DOHH2 (cell line): ENCODE data around the gene ZNF747.
"Not testable (repeated sequence)": the region's sequence is repeated elsewhere in the genome, so short reads cannot be mapped to it uniquely, and the experiment has no call there.

Experiments used
- H3F3A ChIP-seq: fragments of 200-600 bp; sonication (generic), shearing (Covaris generic); 2 replicates; pipeline ENCODE4 v1.6.0; 2016; ENCODE audit warnings: antibody characterized with exemption, mild to moderate bottlenecking; ENCODE audit not compliant: control insufficient read depth, insufficient read depth
- H3K27ac ChIP-seq: fragments of 200-600 bp; sonication (generic); 2 replicates; pipeline ENCODE4 v1.5.1; 2014; ENCODE audit warnings: low read depth, mild to moderate bottlenecking, low read length, moderate library complexity
- H3K27me3 ChIP-seq: fragments of 200-600 bp; sonication (generic); 2 replicates; pipeline ENCODE4 v1.6.1; 2014; ENCODE audit warnings: mild to moderate bottlenecking, low read length, mixed read lengths; ENCODE audit not compliant: control insufficient read depth
- H3K36me3 ChIP-seq: fragments of 200-600 bp; sonication (generic); 2 replicates; pipeline ENCODE4 v1.6.1; 2014; ENCODE audit warnings: mild to moderate bottlenecking, low read length, moderate library complexity, mixed read lengths; ENCODE audit not compliant: control insufficient read depth
- H3K4me1 ChIP-seq: fragments of 200-600 bp; sonication (generic); 2 replicates; pipeline ENCODE4 v1.6.1; 2014; ENCODE audit warnings: mild to moderate bottlenecking, low read length, mixed read lengths; ENCODE audit not compliant: control insufficient read depth
- H3K4me2 ChIP-seq: fragments of 200-600 bp; sonication (generic); 2 replicates; pipeline ENCODE4 v1.6.0; 2014; ENCODE audit warnings: mild to moderate bottlenecking, low read length, moderate library complexity
- H3K4me3 ChIP-seq: fragments of 200-600 bp; sonication (generic); 2 replicates; pipeline ENCODE4 v1.5.1; 2014; ENCODE audit warnings: mild to moderate bottlenecking, low read length, mixed read lengths
- H3K79me2 ChIP-seq: fragments of 200-600 bp; sonication (generic); 2 replicates; pipeline ENCODE4 v1.6.1; 2014; ENCODE audit warnings: mild to moderate bottlenecking, low read length, mixed read lengths; ENCODE audit not compliant: control insufficient read depth
- H3K9me2 ChIP-seq: fragments of 200-600 bp; sonication (generic); replicated peaks from 2 replicates; pipeline ENCODE4 v1.6.1; 2014; ENCODE audit warnings: mild to moderate bottlenecking, low read length, mixed read lengths; ENCODE audit not compliant: control insufficient read depth
- H3K9me3 ChIP-seq: fragments of 200-600 bp; sonication (generic); 2 replicates; pipeline ENCODE4 v1.6.1; 2014; ENCODE audit warnings: antibody characterized with exemption, low read length, mixed read lengths; ENCODE audit not compliant: control insufficient read depth, insufficient read depth
- H4K20me1 ChIP-seq: fragments of 200-600 bp; sonication (generic); 2 replicates; pipeline ENCODE4 v1.6.0; 2014; ENCODE audit warnings: low read depth, mild to moderate bottlenecking, antibody characterized with exemption, low read length, moderate library complexity; ENCODE audit not compliant: control insufficient read depth, insufficient read depth
- EZH2phosphoT487 ChIP-seq: fragments of 200-600 bp; sonication (generic); IDR thresholded peaks from 2 replicates; pipeline ENCODE4 v1.6.1; 2017; ENCODE audit warnings: borderline replicate concordance, mild to moderate bottlenecking, antibody characterized with exemption, low read length, moderate library complexity, mixed read lengths
- TF ChIP-seq, protein P1 (sequence below): fragments of 200-600 bp; sonication (generic); IDR thresholded peaks from one replicate; pipeline ENCODE4 v1.5.1; 2014; ENCODE audit warnings: antibody characterized with exemption, mild to moderate bottlenecking, low read depth, low read length; ENCODE audit not compliant: poor library complexity, severe bottlenecking

Gene ZNF747

DNA sequence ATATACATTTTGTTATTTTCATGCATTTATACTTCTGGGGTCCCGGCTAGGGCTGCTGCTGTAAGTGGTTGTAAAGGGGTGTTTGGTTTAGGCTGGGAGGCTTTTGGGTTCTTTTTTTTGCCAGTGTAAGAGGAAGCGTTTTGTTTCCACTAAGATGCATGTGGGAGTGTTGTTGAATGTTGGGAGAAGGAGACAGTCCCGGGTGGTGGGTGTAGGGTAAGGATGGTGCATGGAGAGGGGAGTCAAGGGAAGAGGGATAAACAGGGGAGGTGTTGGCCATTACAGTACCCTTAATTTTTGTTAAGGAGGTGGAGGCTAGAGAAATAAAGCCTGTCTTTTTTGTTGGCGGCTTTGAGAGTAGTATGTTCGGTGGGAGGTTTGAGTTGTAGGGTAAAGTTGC, 8.4 kb upstream of the ZNF747 start:
- Histone ChIP-seq H3K27ac (no peak overlapping the region), H3K9me2 (no peaks in the 10 kb centered on the region), H3K4me1 (peaks cover 7% of the 10 kb centered on the region), H3K27me3 (no peaks in the 10 kb centered on the region), H3K9me3 (no peaks in the 10 kb centered on the region), H3K79me2 (no peaks in the 10 kb centered on the region; the same call in none of the 2 replicates), H3K4me2 (no peak overlapping the region), H4K20me1 (no peaks in the 10 kb centered on the region), H3K4me3 (no peak overlapping the region), H3F3A (no peaks in the 10 kb centered on the region), H3K36me3 (peaks cover 7% of the 10 kb centered on the region; the same call in 1 of the 2 replicates)
- TF ChIP-seq, protein P1, sequence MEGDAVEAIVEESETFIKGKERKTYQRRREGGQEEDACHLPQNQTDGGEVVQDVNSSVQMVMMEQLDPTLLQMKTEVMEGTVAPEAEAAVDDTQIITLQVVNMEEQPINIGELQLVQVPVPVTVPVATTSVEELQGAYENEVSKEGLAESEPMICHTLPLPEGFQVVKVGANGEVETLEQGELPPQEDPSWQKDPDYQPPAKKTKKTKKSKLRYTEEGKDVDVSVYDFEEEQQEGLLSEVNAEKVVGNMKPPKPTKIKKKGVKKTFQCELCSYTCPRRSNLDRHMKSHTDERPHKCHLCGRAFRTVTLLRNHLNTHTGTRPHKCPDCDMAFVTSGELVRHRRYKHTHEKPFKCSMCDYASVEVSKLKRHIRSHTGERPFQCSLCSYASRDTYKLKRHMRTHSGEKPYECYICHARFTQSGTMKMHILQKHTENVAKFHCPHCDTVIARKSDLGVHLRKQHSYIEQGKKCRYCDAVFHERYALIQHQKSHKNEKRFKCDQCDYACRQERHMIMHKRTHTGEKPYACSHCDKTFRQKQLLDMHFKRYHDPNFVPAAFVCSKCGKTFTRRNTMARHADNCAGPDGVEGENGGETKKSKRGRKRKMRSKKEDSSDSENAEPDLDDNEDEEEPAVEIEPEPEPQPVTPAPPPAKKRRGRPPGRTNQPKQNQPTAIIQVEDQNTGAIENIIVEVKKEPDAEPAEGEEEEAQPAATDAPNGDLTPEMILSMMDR: no peak
- TF ChIP-seq EZH2phosphoT487: no peak

- H3K4me3 ChIP-seq: no peak overlapping the region
- H4K20me1 ChIP-seq: no peaks in the 10 kb centered on the region
- TF ChIP-seq EZH2phosphoT487: no peak
- TF ChIP-seq, protein P1: no peak
- no peaks in the 10 kb centered on the region for H3K27me3 ChIP-seq
- H3F3A ChIP-seq: no peaks in the 10 kb centered on the region
- H3K4me2 ChIP-seq: no peak overlapping the region
- H3K36me3 ChIP-seq: peaks cover 7% of the 10 kb centered on the region
- H3K79me2 ChIP-seq: peaks cover 4% of the 10 kb centered on the region
- H3K9me3 ChIP-seq: no peaks in the 10 kb centered on the region
- H3K27ac ChIP-seq: no peak overlapping the region
- peaks cover 11% of the 10 kb centered on the region for H3K4me1 ChIP-seq
- no peaks in the 10 kb centered on the region for H3K9me2 ChIP-seq
These were observed 7.1 kb upstream of the ZNF747 start for GRCh38 chr16:30541502-30542329.

GRCh38 chr16:30540916-30541464, 6.3 kb upstream of the ZNF747 start:
- peaks cover 11% of the 10 kb centered on the region for H3K79me2 ChIP-seq
- H3K4me3 ChIP-seq, H3K4me2 ChIP-seq, H3K27me3 ChIP-seq, H3K9me3 ChIP-seq, H3F3A ChIP-seq, H4K20me1 ChIP-seq, H3K9me2 ChIP-seq, H3K36me3 ChIP-seq, H3K27ac ChIP-seq: not testable (repeated sequence)
- peaks cover 18% of the 10 kb centered on the region for H3K4me1 ChIP-seq

GRCh38 chr16:30539986-30540526, 5.4 kb upstream of the ZNF747 start:
- H3F3A ChIP-seq, H3K4me2 ChIP-seq, H3K9me2 ChIP-seq, H3K4me3 ChIP-seq, H4K20me1 ChIP-seq, H3K9me3 ChIP-seq, H3K27ac ChIP-seq, H3K36me3 ChIP-seq, H3K27me3 ChIP-seq: not testable (repeated sequence)
- Histone ChIP-seq H3K4me1 (peaks cover 27% of the 10 kb centered on the region), H3K79me2 (peaks cover 21% of the 10 kb centered on the region)
